ENCODE data around the gene C1GALT1.

- no peak for TF ChIP-seq TCF7L2 (IDR thresholded peaks at IDR 0.05; ENCODE audit: low read depth, low read length)
- TF ChIP-seq, protein P1, sequence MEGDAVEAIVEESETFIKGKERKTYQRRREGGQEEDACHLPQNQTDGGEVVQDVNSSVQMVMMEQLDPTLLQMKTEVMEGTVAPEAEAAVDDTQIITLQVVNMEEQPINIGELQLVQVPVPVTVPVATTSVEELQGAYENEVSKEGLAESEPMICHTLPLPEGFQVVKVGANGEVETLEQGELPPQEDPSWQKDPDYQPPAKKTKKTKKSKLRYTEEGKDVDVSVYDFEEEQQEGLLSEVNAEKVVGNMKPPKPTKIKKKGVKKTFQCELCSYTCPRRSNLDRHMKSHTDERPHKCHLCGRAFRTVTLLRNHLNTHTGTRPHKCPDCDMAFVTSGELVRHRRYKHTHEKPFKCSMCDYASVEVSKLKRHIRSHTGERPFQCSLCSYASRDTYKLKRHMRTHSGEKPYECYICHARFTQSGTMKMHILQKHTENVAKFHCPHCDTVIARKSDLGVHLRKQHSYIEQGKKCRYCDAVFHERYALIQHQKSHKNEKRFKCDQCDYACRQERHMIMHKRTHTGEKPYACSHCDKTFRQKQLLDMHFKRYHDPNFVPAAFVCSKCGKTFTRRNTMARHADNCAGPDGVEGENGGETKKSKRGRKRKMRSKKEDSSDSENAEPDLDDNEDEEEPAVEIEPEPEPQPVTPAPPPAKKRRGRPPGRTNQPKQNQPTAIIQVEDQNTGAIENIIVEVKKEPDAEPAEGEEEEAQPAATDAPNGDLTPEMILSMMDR (IDR thresholded peaks at IDR 0.05) = no peak
- no peak for TF ChIP-seq POLR2AphosphoS5 (IDR thresholded peaks at IDR 0.05; ENCODE audit: low read depth, low read length)
These were observed 25.7 kb upstream of the C1GALT1 start for GRCh38 chr7:7156663-7157062.
